Measurements from ENCODE around the gene HECTD4.
"Not testable (repeated sequence)": the region's sequence is repeated elsewhere in the genome, so short reads cannot be mapped to it uniquely, and the experiment has no call there.

The HECTD4 gene

DNA sequence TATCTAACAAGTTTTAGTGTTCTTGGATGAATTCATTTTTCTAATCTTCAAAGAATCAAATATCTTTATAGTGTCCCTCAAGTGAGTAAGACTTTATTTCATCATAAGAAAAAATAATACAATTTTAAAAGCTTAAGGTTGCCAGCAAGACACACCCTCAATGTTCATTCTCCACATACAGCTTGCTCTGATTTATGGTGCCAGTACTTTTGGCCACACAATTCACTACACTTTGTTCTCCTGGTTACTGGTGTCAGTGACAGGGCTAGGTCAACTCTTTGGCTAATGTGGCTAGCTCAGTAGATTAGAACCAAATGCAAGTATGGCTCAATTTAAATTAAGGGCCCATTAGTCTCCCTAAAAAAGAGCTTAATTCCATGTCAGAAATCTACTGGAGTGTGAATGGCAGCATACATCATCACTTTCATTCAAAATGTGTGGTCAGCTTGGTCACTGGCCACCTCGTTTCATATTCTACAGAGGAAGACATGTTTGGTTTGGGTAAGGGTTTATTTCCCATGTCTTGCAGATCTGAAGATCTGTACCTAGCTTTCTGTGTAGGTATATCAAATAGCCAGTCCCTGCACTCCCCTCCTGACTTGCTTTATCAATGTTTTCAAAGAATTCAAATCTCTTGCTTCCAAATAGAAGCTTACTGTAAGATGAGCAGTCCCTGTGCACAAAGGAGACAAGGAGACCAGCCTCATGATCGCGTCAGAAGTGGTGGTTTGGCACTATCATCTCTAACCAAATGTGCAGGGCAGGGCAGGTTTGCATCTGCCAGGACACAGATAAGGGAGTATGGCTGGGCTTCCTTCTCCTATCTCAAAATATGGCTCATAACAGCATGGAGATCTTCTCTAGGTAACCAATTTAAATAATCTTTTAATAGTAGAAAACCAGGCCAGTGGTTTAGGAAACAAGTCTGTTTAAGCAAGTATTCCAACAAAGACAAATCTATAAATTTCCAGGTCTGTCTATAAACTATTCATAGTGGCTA is 31.3 kb downstream of the HECTD4 start:
- DNase-seq: peak; percentile 55

DNA sequence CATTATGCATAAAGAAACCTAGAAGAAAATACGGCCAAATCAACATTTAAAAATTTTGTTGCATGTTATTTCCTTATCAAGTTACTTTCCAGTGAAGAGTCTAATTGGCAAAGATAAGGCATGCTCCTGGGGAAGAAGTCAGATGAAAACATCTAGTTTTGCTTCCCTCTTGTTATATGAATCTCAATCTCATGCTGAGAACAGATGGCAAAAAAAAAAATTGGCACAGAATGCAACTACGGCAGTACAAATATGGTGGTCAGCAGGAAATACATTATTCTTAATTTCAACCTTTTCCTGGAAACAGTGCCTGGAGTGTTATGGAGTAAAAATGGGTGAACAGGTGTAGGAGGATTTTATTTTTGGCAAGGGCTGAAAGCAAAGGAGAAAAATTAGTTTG is 32.8 kb downstream of the HECTD4 start:
- DNase-seq: peak; percentile 72

DNA sequence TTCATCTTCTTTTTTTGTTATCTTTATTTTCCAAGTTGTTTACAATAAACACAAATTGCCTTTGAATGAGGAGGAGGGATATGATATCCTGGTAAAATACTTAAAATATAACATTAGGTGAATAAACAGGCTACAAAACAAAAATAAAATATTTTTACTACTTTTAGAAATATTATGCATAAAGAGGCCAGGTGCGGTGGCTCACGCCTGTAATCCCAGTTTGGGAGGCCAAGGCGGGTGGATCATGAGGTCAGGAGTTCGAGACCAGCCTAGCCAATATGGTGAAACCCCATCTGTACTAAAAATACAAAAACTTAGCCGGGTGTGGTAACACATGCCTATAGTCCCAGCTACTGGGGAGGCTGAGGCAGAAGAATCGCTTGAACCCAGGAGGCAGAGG is 33.3 kb downstream of the HECTD4 start:
- not testable (repeated sequence) for DNase-seq

DNA sequence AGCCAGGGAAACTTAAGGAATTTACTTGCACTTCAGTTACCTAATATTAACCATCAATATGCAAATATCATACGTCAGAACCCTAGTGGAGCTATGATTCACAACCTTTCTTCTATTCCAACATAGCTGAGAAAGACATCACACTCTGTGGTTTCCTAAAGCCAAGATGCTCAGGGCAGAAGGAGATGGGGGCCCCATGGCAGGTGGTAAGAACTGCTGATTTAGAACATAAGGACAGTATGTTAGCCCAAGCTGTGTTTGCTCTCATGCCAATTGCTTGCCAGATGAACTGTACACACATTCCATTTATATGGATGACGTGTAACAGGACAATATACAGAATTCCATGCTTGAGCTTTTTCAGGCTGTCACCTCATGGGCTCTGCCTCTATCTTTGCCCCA is 34.6 kb downstream of the HECTD4 start:
- DNase-seq: no peak

DNA sequence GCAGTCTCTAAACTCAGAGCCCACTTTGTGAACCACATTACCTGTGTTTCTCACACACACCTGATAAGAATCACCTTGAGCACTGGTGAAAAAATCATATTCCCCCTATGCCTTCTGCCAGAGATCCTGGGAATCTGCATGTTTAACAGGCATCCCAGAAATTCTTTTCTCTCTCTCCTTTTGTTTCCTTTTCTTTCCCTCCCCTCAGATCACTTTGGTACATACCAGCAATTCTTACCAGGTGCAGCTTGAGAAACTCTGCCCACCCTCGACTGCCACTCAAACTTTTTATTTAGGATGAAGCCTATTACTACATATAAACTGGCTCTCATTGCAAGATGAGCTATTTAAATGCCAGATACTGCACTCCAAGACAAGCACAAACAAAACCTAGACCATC is 36.0 kb downstream of the HECTD4 start:
- no peak for DNase-seq

DNA sequence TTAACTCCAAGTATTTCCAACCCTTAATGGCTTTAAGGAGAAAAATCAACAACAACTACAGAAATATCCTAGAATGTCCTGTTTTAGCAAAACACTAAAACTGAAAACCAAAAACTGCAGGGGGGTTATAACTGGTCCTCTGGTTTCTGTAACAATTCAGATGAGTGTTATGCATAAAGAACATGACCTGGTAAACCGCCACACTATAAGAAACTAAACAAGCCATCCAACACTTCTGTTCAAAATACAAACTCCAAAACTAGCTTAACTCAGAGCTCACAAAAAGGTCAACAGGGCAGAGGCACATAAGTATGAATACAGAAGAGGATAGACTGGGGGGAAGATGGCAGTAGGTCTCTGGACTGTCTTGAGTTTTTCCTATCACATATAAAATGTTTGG is 38.0 kb downstream of the HECTD4 start:
- DNase-seq: no peak

DNA sequence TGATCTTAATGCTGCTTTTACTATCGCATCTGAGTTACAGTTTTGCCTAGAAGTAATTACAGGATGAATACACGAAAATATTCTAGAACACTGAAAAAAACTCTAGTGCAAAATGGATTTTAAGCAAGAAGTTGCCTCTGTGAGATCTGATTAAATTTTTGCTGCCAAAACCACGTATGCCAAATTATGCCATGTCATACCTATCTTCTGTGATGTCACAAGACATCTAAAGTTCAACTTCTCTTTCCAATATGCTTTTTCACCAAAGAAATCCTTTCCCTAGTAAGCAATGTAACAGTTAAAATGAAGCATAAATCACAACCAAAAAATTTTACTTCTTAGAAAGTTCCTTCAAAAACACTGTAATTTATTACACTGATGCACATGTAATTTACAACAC is 39.6 kb downstream of the HECTD4 start:
- no peak for DNase-seq

DNA sequence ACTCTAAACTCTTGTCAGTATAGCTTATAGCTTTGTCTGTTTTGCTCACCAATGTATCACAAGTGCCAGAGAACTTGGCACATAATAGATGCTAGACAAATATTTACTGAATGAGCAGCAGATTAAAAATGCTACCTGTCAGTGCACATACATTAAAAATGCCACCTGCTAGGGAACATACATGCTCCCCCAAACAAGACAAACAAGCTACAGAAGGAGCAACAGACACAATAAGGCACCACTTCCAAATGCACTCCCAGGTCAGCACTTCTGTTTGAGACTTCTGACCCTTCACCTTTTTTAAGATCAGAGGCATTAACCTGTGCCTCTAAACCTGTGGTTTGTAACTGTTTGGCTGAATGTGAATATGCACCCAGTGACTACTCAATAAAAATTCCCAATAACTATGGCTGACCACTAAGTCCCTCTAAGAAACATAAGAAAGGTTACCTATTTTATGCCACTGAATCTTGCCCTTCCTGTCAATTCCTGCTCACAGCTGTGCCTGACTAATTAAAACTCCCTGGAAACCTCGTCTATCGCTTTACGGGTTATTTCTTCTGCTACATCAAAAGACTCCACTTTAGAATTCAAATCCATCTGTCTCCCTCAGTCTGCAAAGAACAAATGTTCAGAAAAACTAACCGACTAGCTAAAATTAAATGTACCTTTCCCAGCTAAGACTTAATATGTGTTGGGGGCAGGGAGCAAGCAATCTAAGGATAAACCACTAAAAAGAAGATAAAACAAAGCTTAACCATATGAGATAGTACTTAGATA is 41.0 kb downstream of the HECTD4 start:
- DNase-seq: peak; percentile 40

DNA sequence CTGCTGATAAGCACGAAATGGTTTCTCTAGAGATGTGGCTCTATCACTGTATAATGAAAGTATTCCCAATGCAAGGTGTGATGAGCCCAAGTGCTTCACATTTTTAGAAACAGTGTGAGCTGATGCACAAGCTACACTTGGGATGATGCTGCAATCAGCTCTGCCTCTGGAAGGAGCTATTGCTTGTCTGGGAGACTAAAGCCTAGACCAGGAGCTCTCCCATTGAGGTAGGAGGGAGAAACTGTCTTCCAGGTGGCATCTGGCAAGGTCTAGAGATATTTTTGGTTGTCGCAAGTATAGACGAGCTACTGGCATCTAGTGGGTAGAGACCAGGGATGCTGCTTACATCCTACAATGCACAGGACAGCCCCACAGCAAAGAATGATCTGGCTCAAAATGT is 42.0 kb downstream of the HECTD4 start:
- DNase-seq: no peak

DNA sequence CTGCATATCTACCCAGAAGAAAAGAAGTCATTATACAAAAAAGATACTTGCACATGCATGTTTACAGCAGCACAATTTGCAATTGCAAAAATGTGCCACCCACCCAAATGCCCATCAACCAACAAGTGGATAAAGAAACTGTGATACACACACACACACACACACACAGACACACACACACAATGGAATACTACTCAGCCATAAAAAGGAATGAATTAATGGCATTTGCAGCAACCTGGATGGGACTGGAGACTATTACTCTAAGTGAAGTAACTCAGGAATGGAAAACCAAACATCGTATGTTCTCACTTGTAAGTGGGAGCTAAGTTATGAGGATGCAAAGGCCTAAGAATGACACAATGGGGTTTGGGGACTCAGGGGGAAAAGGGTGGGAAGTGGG is 47.2 kb downstream of the HECTD4 start:
- DNase-seq: not testable (repeated sequence)

DNA sequence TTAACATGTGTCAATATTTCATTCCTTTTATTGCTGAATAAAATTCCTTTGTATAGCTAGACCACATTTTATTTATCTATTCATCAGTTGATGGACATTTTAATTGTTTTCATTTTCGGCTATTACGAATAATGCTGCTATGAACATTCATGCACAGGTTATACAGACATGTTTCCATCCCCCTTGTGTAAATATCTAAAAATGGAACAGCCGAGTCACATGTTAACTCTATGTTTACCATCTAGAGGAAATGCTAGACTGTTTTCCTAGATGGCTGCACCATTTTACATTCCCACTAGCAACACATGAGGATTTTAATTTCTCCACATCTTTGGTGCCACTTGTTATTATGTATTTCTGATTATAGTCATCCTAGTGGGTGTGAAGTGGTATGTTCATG is 49.2 kb downstream of the HECTD4 start:
- no peak for DNase-seq

DNA sequence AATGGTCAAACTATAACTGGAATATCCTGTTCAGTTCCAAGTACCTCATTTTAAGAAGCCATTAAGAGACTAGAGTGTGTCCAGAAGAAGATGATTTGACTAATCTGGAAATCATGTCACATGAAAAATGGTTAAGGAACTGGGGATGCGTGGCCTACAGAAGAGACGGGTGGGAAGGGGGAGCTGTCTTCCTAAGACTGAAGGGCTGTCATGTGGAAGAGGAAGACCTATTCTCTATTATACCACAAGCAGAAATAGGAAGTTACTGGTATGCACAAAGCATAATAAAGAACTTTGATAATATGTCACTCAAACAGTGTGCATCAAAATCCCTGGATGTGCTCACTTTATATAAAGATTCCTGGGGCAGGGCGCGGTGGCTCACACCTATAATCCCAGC is 50.3 kb downstream of the HECTD4 start:
- no peak for DNase-seq

DNA sequence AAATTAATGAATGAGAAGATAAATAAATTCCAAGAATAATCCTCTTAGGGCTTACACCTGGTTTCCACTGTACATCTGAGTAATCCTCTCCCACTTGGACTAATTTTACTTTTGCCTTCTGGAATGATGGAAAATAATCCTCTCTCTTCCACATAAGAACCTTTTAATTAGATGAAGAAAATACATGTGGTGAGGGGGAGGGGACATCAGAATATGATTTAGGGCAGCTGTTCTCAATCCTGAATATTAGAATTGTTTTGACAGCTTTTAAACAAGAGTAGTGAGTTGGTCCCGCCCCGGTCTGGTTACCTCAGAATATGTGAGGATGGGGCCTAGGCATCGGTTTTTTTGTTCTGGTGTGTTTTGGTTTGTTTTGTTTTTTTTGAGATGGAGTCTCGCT is 51.5 kb downstream of the HECTD4 start:
- DNase-seq: no peak

DNA sequence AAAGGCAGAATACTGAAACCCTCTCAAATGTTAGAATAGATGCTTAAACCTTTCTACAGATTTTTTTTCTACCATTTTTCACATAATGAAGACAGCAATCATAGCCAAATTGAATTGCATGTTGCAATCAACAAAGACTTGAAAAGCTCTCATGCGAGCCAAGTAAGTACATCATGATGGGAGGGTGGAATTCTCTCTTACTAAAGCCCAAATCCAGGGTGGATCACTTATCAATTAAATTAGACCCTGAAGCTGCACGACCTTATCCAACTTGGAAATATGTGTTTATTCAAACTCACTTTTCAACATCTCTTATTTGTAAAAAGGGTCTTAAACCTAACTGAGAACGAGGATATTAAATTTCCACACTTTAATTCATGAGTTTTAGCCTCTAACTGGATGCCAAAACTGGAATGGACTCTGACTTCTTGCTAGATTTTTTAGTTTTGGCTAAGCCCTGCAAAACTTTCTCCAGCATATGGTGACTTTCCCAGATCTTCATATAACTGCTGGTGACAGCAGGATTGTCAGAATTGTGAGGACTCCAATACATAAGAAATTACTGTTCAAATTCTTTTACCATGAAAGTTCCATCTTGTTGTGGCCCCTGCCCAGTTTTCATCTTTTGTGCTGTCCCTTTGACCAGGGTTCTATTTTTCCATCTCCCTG is 53.6 kb downstream of the HECTD4 start:
- no peak for DNase-seq

DNA sequence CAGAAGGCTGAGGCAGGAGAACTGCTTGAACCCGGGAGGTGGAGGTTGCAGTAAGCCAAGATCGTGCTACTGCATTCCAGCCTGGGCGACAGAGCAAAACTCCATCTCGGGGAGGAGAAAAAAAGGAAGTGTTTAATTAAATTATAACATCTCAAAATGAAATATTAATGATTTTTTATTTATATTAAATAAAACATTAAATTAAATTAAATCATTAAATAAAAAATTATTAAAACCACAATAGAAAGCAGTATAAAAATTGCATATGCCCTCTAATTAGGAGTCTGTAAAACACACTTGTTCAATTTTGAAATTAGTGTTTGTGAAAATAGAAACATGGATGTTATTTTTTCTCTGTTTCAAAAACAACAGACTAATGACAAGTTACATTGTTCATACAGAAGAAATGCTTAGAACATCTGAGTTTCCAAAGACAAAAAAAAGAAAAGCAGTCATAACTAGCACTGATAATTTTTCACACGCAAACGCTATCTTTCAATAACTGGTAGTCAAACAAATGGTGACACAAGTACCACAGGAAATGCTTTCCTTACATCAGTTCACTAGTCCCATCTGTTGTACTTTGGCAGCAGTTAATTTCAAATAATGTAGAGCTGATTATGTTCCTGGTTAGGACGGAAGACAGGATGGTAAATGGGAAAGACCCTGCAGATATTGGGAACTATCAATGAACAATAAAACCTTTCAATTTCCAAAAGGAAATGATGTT is 54.9 kb downstream of the HECTD4 start:
- no peak for DNase-seq

DNA sequence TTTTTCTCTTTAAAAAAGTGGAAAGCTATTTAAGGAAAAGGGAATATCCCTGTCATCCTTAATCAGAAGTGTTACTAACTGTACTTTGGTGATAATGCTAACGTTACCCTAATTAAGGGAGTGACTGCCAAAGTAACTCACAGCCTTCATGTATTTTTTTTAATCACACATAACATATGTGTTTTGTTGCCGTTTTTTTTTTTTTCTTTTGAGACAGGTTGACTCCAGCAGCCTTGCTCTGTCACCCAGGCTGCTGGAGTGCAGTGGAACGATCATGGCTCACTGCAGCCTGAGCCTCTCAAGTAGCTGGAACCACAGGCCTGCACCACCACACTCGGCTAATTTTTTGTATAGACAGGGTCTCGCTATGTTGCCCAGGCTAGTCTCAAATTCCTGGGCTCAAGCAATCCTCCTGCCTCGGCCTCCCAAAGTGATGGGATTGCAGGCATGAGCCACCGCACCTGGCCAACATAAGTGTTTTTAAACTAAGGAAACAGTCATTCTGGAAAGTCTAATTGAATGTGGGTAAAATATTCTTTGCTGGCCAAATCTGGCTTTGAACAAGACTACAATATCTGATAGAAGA is 56.5 kb downstream of the HECTD4 start:
- no peak for DNase-seq

DNA sequence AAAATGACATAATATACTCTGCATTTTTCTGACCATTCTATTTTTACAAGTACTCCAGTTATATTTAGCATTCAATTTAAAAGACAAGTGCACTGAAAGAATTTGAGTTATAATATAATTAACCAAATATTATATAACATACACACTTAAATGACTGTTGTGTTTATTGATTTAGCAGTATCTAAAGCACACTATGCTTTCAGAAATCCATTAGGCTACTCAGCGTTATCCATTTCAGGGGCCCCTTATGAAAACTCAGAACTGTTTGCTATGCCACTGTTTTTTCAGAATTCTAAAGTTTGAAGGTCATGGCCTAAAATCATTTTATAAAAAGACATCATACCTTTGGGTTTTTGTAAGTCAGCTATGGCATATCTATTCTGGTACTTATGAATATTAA is 57.1 kb downstream of the HECTD4 start:
- DNase-seq: no peak

DNA sequence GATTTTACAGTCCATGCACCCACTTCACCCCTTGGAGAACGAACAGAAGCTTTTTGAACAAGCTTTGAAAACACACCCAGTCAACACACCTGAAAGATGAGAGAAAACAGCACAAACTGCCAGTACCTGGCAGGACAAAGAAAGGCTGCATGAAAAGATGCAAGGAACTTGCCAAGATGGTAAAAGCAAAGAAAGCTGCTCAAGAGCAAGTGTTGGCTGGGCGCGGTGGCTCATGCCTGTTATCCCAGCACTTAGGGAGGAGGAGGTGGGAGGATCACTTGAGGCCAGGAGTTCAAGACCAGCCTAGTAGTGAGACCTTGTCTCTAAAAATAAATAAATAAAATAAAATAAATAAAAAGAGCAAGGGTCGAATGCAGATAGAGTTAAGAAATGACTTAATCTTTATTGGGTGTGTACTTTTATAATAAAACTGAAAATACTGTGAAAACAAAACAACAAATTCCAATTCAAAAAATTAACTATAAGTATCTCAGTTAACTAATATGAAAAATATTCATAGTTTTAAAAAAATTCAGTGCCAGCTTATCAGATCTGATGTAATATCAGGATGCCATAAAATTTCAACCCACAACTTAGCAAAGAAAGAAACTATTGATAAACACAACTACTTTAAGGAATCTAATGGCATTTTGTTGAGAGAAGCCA is 59.2 kb downstream of the HECTD4 start:
- DNase-seq: no peak

DNA sequence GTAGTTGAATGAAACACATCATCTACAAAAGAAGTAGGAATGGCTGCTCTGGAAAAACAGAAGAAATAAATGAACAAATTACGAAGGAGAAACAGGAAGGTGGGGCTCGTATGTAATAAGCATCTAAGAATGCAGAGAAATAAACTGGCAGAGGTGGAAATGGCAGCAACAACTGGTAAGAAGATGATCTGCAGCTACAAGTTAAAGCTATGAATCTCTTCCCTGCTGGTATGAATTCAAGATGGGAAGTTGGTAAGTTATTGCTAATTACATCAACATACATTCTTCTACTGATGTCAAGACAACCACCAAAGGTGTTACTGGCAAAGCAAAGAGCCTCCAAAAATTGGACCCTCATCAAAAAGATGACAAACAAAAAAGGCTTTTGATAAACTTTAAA is 59.8 kb downstream of the HECTD4 start:
- DNase-seq: no peak

DNA sequence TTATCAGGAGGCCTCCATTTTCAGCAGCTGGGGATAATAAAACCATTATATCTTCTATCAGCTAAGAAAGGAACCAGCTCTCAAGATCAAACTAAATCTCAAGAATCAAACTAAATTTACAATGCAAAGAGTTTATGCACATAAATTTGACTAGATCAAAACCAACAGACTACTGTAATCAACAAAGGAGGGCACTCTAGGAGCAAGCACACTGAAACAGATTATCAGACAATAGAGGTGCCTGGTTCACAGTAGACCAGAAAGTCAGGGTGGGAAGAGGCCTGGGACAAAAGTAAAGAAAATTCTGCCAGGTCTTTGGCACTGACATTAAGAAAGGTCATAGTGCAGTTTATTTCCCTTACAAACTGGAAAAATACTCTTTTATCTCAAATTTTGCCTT is 61.0 kb downstream of the HECTD4 start:
- DNase-seq: no peak

DNA sequence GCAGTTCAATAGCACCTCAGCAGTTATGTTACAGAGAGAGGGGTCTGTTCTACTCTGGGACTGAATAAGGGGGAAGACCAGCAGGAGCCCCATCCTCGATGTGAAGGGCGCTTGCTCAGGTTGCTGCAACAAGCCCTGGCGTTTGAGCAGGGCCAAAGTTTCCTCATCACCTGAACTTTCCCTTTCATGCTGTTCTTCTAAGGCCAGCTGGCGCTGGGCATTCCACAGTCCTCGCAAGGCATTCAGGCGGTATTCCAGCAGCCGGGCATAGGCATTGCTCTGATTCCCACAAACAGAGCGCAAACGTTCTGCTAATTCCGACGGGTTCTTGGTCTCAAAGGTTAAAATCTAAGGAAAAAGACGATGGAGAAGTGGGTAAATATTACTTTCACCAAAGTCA is 62.8 kb downstream of the HECTD4 start:
- no peak for DNase-seq

DNA sequence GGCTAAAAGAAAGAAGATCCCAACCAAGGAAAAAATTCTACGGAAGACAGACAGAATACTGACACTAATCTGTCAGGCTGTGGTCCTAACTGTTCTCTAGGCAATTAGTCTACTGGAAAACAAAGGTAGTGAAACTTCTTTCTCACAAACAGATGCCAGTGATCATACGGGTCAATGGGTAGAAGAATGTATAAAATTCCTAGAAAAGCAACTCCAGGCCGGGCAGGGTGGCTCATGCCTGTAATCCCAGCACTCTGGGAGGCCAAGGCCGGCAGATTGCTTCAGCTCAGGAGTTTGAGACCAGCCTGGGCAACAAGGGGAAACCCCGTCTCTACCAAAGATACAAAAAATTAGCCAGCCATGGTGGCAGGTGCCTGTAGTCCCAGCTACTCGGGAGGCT is 64.8 kb downstream of the HECTD4 start:
- DNase-seq: no peak

Measured in NCI-H2029 (cell line).